Tibial nerve (tissue), 3 donors: ENCODE data around the gene ARL5B.

ENCODE experiments used
- POLR2A ChIP-seq, 2 donors: fragments of 450-650 bp; IDR thresholded peaks; one replicate each; pipeline ENCODE4 v1.6.1; 2017; ENCODE audit warnings: antibody characterized with exemption in 2 of 2, mild to moderate bottlenecking in 2 of 2, moderate library complexity in 2 of 2
- TF ChIP-seq, protein P1 (sequence below), 5 experiments: fragments of 200-600 bp in 3 of 5; fragments of 450-650 bp in 2 of 5; sonication (generic) in 3 of 5; IDR thresholded peaks; one replicate each; pipeline ENCODE4 v1.5.1; 2016 to 2019; ENCODE audit warnings: antibody characterized with exemption in 5 of 5, mild to moderate bottlenecking in 3 of 5, moderate library complexity in 2 of 5

DNA sequence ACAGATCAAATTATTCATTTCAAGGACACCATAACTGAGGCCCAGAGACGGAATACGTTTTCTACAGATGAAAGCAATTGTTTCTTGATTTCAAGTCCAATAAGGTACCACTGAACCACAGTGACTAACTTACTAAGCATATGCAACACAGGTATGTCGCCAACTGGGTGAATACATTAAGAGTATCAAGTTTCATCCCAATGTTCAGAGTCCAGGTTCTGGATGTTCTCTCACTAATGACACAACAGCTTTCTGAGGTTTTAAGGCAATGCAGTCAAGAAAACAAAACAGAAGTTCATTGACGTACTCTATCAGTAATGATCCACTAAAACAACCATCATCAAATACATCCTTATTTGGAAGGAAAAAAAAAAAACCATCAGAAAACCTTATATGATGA lies 43.6 kb upstream of the ARL5B start:
- TF ChIP-seq, protein P1, sequence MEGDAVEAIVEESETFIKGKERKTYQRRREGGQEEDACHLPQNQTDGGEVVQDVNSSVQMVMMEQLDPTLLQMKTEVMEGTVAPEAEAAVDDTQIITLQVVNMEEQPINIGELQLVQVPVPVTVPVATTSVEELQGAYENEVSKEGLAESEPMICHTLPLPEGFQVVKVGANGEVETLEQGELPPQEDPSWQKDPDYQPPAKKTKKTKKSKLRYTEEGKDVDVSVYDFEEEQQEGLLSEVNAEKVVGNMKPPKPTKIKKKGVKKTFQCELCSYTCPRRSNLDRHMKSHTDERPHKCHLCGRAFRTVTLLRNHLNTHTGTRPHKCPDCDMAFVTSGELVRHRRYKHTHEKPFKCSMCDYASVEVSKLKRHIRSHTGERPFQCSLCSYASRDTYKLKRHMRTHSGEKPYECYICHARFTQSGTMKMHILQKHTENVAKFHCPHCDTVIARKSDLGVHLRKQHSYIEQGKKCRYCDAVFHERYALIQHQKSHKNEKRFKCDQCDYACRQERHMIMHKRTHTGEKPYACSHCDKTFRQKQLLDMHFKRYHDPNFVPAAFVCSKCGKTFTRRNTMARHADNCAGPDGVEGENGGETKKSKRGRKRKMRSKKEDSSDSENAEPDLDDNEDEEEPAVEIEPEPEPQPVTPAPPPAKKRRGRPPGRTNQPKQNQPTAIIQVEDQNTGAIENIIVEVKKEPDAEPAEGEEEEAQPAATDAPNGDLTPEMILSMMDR (IDR thresholded peaks at IDR 0.05) = no peak
- no peak for TF ChIP-seq POLR2A (IDR thresholded peaks at IDR 0.05)
